B cell (primary cell): ENCODE measurements around the gene HOGA1.

Experiments
- EZH2 ChIP-seq: IDR thresholded peaks from 2 replicates; pipeline ENCODE4 v1.6.1; 2012; ENCODE audit warnings: borderline replicate concordance, low read depth, mild to moderate bottlenecking, moderate library complexity, low read length; ENCODE audit not compliant: insufficient read depth, poor library complexity, severe bottlenecking
- TF ChIP-seq, protein P1 (sequence below): fragments of 200-600 bp; IDR thresholded peaks from one replicate; pipeline ENCODE4 v1.8.0; 2022; ENCODE audit warnings: antibody characterized with exemption, mild to moderate bottlenecking

DNA sequence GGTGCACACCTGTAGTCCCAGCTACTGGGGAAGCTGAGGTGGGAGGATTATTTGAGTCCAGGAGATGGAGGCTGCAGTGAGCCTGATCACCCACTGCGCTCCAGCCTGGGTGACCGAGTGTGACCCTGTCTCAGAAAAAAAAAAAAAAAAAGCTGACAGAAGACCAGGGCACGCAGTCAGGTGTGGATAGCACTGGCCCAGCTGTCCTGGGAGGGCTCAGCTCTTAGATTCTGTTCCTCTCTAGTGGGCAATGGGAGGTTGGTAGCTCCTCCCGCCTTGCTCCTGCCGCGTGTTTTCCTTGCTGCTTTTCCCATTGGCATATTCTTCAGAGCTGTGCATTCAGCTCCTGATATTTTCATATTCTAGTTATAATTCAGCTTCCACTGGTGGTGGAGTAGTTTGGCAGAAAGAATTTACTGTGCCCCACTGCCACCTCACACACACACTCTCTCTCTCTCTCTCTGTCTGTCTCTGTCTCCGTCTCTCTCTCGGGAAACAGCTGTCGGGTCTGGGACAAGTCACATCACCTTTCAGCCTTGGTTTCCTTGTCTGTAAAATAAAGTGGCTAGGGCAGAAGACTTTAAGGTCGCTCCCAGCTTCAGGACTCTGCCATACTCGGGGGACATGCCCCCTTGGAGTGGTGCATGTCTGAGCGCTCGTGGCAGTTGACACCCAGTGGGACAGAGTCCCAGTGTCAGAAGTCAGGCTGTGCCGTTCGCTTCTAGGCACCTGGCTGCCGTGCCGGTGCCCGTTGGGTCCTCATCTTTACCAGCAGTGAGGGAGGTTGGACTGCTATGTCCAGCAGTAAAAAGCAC, 37.5 kb upstream of the HOGA1 start:
- TF ChIP-seq, protein P1, sequence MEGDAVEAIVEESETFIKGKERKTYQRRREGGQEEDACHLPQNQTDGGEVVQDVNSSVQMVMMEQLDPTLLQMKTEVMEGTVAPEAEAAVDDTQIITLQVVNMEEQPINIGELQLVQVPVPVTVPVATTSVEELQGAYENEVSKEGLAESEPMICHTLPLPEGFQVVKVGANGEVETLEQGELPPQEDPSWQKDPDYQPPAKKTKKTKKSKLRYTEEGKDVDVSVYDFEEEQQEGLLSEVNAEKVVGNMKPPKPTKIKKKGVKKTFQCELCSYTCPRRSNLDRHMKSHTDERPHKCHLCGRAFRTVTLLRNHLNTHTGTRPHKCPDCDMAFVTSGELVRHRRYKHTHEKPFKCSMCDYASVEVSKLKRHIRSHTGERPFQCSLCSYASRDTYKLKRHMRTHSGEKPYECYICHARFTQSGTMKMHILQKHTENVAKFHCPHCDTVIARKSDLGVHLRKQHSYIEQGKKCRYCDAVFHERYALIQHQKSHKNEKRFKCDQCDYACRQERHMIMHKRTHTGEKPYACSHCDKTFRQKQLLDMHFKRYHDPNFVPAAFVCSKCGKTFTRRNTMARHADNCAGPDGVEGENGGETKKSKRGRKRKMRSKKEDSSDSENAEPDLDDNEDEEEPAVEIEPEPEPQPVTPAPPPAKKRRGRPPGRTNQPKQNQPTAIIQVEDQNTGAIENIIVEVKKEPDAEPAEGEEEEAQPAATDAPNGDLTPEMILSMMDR = no peak
- no peak for TF ChIP-seq EZH2
